K562 (cell line): ENCODE data around the gene EIF3K. TPM values are rescaled to one million over a fixed set of nuclear protein-coding genes. Genes with fewer than 3 reads are reported as not detected.

Experiments used
- ARID1B ChIP-seq: fragments of 450-650 bp; IDR thresholded peaks from 2 replicates; pipeline ENCODE4 v1.6.1; 2016; ENCODE audit warnings: antibody characterized with exemption, mild to moderate bottlenecking, inconsistent platforms
- ATF1 ChIP-seq, 2 experiments: fragments of 450-650 bp in 1 of 2; IDR thresholded peaks; 2 replicates each; pipeline ENCODE4 v1.6.1; 2016; ENCODE audit warnings: missing compliant biosample characterization in 1 of 2, missing genetic modification characterization in 1 of 2
- ATF7 ChIP-seq: fragments of 450-650 bp; IDR thresholded peaks from 2 replicates; pipeline ENCODE4 v1.7.1; 2014; ENCODE audit warnings: mild to moderate bottlenecking, moderate library complexity
- CEBPG ChIP-seq, 3 experiments: fragments of 200-800 bp in 1 of 3; sonication (Bioruptor generic) in 1 of 3; sonication (generic) in 1 of 3; formaldehyde crosslinking in 1 of 3; IDR thresholded peaks in 2 of 3; conservative IDR thresholded peaks in 1 of 3; 2 replicates each; pipeline versions ENCODE4 v1.6.1 to v1.8.0; 2016 to 2022; ENCODE audit warnings: missing compliant biosample characterization in 2 of 3, missing genetic modification characterization in 2 of 3, mild to moderate bottlenecking in 1 of 3, missing genetic modification reagents in 1 of 3
- HNRNPK ChIP-seq: fragments of 200-400 bp; formaldehyde crosslinking; IDR thresholded peaks from one replicate; pipeline ENCODE4 v1.6.1; 2018; ENCODE audit warnings: mild to moderate bottlenecking, low read depth, low read length; ENCODE audit not compliant: poor library complexity, severe bottlenecking
- IRF9 ChIP-seq: fragments of 450-650 bp; IDR thresholded peaks from 2 replicates; pipeline ENCODE4 v1.6.1; 2016; ENCODE audit warnings: missing biosample characterization, missing genetic modification characterization
- KDM4B ChIP-seq, 2 experiments: fragments of 450-650 bp in 1 of 2; sonication (generic) in 1 of 2; IDR thresholded peaks; 2 replicates each; pipeline ENCODE4 v1.6.1; 2016 to 2017; ENCODE audit warnings: borderline replicate concordance in 2 of 2, antibody characterized with exemption in 1 of 2, low read depth in 1 of 2, mild to moderate bottlenecking in 1 of 2
- KLF10 ChIP-seq: fragments of 250-450 bp; sonication (Bioruptor Pico); IDR thresholded peaks from 2 replicates; pipeline ENCODE4 v1.6.1; 2021; ENCODE audit warnings: matching md5 sums
- MEIS2 ChIP-seq: fragments of 450-650 bp; IDR thresholded peaks from 2 replicates; pipeline ENCODE4 v1.6.1; 2014; ENCODE audit warnings: mild to moderate bottlenecking; ENCODE audit not compliant: partially characterized antibody
- PRPF4 ChIP-seq: fragments of 200-400 bp; formaldehyde crosslinking; IDR thresholded peaks from one replicate; pipeline ENCODE4 v1.6.1; 2017; ENCODE audit warnings: low read length, low read depth, mild to moderate bottlenecking; ENCODE audit not compliant: insufficient read depth, poor library complexity, severe bottlenecking
- TBL1XR1 ChIP-seq, 2 experiments: IDR thresholded peaks; 2 replicates each; pipeline ENCODE4 v1.6.1; 2012; ENCODE audit warnings: improper control_type of control experiment in 2 of 2, low read length in 2 of 2, mild to moderate bottlenecking in 1 of 2
- ZNF280B ChIP-seq: fragments of 250-450 bp; sonication (Bioruptor Pico); IDR thresholded peaks from 2 replicates; pipeline ENCODE4 v1.5.1; 2021; ENCODE audit warnings: mild to moderate bottlenecking
- ZNF830 ChIP-seq: fragments of 250-450 bp; sonication (Bioruptor Pico); IDR thresholded peaks from 2 replicates; pipeline ENCODE4 v1.5.0; 2021; ENCODE audit warnings: mild to moderate bottlenecking
- polyA plus RNA-seq, 8 experiments: library from polyadenylated mRNA; depleted of rRNA in 4 of 8; stranded (reverse) in 5 of 8; unstranded in 3 of 8; fragments of >200 nt; fragmentation: Nextera tagmentation in 2 of 8; fragmentation: Illumina TruSeq in 1 of 8; extraction: Ambion mirVana in 2 of 8; extraction: Trizol in 1 of 8; gene quantifications; 2 replicates each; pipeline versions ENCODE4 v1.2.1 to v1.2.3, GENCODE V29; 2011 to 2014; ENCODE audit warnings: inconsistent platforms in 1 of 8, missing spikeins in 1 of 8
- total RNA-seq, 7 experiments: library from RNA; depleted of rRNA in 6 of 7; stranded (reverse); fragments of >200 nt in 6 of 7; fragmentation: Illumina TruSeq in 2 of 7; extraction: Trizol in 2 of 7; gene quantifications; 2 replicates each; pipeline versions ENCODE4 v1.2.1 to v1.2.3, GENCODE V29; 2011 to 2021; ENCODE audit warnings: low replicate concordance in 1 of 7
- TF ChIP-seq, protein P1 (sequence below): fragments of 450-650 bp; IDR thresholded peaks from one replicate; pipeline ENCODE4 v1.6.1; 2018; ENCODE audit warnings: mild to moderate bottlenecking, moderate library complexity; ENCODE audit not compliant: partially characterized antibody
- TF ChIP-seq, protein P2 (sequence below): sonication (generic); IDR thresholded peaks from 2 replicates; pipeline ENCODE4 v1.6.1; 2016
- TF ChIP-seq, protein P3 (sequence below): fragments of 150-350 bp; IDR thresholded peaks from 2 replicates; pipeline ENCODE4 v1.6.1; 2014; ENCODE audit warnings: low read depth, mild to moderate bottlenecking, low read length, borderline replicate concordance

Gene EIF3K
- total and polyA plus RNA-seq, 9 of the 15 experiments (the other 6 are each of a cell fraction or from before 2014, with no cell fraction given), result 387 to 1,827 (median 733) TPM

DNA sequence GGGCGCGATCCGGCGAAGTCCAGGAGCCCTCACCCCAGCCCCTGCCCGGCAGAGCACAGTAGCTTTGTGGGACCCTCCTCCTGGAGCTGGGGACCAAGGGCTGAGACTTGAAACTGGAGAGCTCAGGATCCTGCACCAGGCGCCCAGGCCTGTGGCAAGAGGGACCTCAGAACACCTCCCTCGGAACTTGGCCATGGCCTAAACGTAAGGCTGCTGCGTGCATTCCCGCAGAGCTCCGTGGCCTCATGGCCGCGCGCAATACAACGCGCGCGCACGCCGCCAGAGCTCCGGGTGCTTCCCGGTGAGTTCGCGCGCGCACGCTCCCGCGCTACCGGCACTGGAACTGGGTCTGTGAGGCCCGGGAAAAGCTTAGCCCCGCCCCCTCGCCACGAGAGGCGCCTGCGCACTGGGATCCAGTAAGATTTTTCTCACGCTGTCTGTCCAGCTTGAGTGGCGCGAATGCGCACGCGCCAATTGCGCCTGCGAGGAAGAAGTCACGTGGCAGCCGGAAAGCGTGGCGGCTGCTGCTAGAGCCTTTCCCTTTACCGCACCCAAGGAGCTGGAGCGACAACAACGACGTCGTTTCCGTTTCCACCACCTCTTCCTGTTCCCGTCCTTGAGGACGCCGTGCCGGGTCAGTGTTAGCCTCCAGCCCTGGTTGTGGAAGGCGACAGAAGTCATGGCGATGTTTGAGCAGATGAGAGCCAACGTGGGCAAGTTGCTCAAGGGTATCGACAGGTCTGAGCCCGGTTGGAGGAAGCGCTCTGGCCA lies at the start of gene EIF3K (continued):
- TF ChIP-seq MEIS2 (peak; percentile 96), PRPF4 (no peak), IRF9 (tag) (no peak), TBL1XR1 (IDR thresholded peaks at IDR 0.05; ENCODE audit: low read length in 2 of 2) (no peak), ARID1B (no peak; the same call in 1 of the 2 replicates), ZNF280B (CRISPR knock-in tag) (no peak), ZNF830 (CRISPR knock-in tag) (no peak), HNRNPK (no peak), KDM4B (IDR thresholded peaks at IDR 0.05; ENCODE audit: borderline replicate concordance in 2 of 2, low read depth in 1 of 2) (no peak; a peak in 1 of 4 replicates), ATF7 (peak; percentile 88), KLF10 (CRISPR knock-in tag) (no peak), CEBPG (CRISPR knock-in tag; IDR thresholded peaks at IDR 0.05) (no peak), CEBPG (tag; conservative IDR thresholded peaks at IDR 0.05 in 1 of 2, IDR thresholded peaks at IDR 0.05 in 1 of 2) (no peak), ATF1 (CRISPR knock-in tag; IDR thresholded peaks at IDR 0.05) (no peak), ATF1 (tag; IDR thresholded peaks at IDR 0.05) (peak; percentile 88)
- TF ChIP-seq, protein P1, sequence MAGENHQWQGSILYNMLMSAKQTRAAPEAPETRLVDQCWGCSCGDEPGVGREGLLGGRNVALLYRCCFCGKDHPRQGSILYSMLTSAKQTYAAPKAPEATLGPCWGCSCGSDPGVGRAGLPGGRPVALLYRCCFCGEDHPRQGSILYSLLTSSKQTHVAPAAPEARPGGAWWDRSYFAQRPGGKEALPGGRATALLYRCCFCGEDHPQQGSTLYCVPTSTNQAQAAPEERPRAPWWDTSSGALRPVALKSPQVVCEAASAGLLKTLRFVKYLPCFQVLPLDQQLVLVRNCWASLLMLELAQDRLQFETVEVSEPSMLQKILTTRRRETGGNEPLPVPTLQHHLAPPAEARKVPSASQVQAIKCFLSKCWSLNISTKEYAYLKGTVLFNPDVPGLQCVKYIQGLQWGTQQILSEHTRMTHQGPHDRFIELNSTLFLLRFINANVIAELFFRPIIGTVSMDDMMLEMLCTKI, result no peak
- TF ChIP-seq, protein P2, sequence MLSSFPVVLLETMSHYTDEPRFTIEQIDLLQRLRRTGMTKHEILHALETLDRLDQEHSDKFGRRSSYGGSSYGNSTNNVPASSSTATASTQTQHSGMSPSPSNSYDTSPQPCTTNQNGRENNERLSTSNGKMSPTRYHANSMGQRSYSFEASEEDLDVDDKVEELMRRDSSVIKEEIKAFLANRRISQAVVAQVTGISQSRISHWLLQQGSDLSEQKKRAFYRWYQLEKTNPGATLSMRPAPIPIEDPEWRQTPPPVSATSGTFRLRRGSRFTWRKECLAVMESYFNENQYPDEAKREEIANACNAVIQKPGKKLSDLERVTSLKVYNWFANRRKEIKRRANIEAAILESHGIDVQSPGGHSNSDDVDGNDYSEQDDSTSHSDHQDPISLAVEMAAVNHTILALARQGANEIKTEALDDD, result no peak
- TF ChIP-seq, protein P3, sequence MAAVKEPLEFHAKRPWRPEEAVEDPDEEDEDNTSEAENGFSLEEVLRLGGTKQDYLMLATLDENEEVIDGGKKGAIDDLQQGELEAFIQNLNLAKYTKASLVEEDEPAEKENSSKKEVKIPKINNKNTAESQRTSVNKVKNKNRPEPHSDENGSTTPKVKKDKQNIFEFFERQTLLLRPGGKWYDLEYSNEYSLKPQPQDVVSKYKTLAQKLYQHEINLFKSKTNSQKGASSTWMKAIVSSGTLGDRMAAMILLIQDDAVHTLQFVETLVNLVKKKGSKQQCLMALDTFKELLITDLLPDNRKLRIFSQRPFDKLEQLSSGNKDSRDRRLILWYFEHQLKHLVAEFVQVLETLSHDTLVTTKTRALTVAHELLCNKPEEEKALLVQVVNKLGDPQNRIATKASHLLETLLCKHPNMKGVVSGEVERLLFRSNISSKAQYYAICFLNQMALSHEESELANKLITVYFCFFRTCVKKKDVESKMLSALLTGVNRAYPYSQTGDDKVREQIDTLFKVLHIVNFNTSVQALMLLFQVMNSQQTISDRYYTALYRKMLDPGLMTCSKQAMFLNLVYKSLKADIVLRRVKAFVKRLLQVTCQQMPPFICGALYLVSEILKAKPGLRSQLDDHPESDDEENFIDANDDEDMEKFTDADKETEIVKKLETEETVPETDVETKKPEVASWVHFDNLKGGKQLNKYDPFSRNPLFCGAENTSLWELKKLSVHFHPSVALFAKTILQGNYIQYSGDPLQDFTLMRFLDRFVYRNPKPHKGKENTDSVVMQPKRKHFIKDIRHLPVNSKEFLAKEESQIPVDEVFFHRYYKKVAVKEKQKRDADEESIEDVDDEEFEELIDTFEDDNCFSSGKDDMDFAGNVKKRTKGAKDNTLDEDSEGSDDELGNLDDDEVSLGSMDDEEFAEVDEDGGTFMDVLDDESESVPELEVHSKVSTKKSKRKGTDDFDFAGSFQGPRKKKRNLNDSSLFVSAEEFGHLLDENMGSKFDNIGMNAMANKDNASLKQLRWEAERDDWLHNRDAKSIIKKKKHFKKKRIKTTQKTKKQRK, result no peak
